ENCODE measurements around the gene TMEM145. TPM values are rescaled to one million over a fixed set of nuclear protein-coding genes. Genes with fewer than 3 reads are reported as not detected.

Gene TMEM145
- total RNA-seq, 1 experiment from 2014 or later = 3.0 TPM

GRCh38 chr19:42273407-42274064, 39.6 kb upstream of the TMEM145 start:
- no peak for TF ChIP-seq POLR2AphosphoS5 (IDR thresholded peaks at IDR 0.05; ENCODE audit: low read depth, low read length)
- no peak for TF ChIP-seq REST (IDR thresholded peaks at IDR 0.05; ENCODE audit: insufficient read depth in 1 of 2, low read depth in 2 of 2, low read length in 1 of 2)
- TF ChIP-seq TCF7L2 (IDR thresholded peaks at IDR 0.05; ENCODE audit: low read depth, low read length) = no peak
- no peak overlapping the region for H3K27ac ChIP-seq (ENCODE audit: low read length)
- intact Hi-C loops (cut with micrococcal nuclease; ENCODE audit: unreplicated experiment) (no loop called here), in situ Hi-C loops (cut with HindIII; ENCODE audit: low pct_unique_long_range_greater_than_20kb, low sequenced_read_pairs) (no loop called here)
- H3K27me3 ChIP-seq (ENCODE audit: control insufficient read depth, insufficient read depth, low read length) = no peaks in the 10 kb centered on the region
- peaks cover 16% of the 10 kb centered on the region for H3K4me1 ChIP-seq (ENCODE audit: control insufficient read depth, insufficient read depth, low read length)
- ChIA-PET POLR2A (no interaction called here), CTCF (no interaction called here)
- H3K36me3 ChIP-seq (ENCODE audit: control insufficient read depth, insufficient read depth, low read length) = no peaks in the 10 kb centered on the region
- no peak overlapping the region for H3K4me3 ChIP-seq (ENCODE audit: low read depth in 2 of 2, low read length in 2 of 2)
- no peak for DNase-seq (ENCODE audit: low read depth, low spot score)
- no peak for ATAC-seq
- BruUV-seq (replicated peaks) = no TSS peak
- H3K9me3 ChIP-seq (ENCODE audit: control insufficient read depth, insufficient read depth, low read depth, low read length) = no peaks in the 10 kb centered on the region

- POLR2A ChIA-PET = no interaction called here
- TF ChIP-seq POLR2AphosphoS5 (IDR thresholded peaks at IDR 0.05; ENCODE audit: low read depth, low read length) (no peak), SIN3A (IDR thresholded peaks at IDR 0.05; ENCODE audit: borderline replicate concordance, insufficient read depth, low read depth, low read length) (no peak), TCF7L2 (IDR thresholded peaks at IDR 0.05; ENCODE audit: low read depth, low read length) (no peak), REST (IDR thresholded peaks at IDR 0.05; ENCODE audit: insufficient read depth in 1 of 2, low read depth in 2 of 2, low read length in 1 of 2) (no peak), CTCF (IDR thresholded peaks at IDR 0.05) (no peak)
- ATAC-seq = no peak
Observed at GRCh38 chr19:42274065-42274682, 38.9 kb upstream of the TMEM145 start.

More at GRCh38 chr19:42274065-42274682, 38.9 kb upstream of the TMEM145 start:
- Histone ChIP-seq H3K27me3 (ENCODE audit: control insufficient read depth, insufficient read depth, low read length) (no peaks in the 10 kb centered on the region), H3K4me3 (ENCODE audit: low read depth in 2 of 2, low read length in 2 of 2) (no peak overlapping the region), H3K36me3 (ENCODE audit: control insufficient read depth, insufficient read depth, low read length) (no peaks in the 10 kb centered on the region), H3K9me3 (ENCODE audit: control insufficient read depth, insufficient read depth, low read depth, low read length) (no peaks in the 10 kb centered on the region), H3K4me1 (ENCODE audit: control insufficient read depth, insufficient read depth, low read length) (peaks cover 23% of the 10 kb centered on the region), H3K27ac (ENCODE audit: low read length) (no peak overlapping the region)
- intact Hi-C loops (cut with micrococcal nuclease; ENCODE audit: unreplicated experiment) = no loop called here
- in situ Hi-C loops (cut with HindIII; ENCODE audit: low pct_unique_long_range_greater_than_20kb, low sequenced_read_pairs) = no loop called here
- DNase-seq (ENCODE audit: low read depth, low spot score) = no peak
- CTCF ChIA-PET = no interaction called here
- no TSS peak for BruUV-seq (replicated peaks)

Data from Panc1 (cell line).